NT2/D1 (cell line): Measurements from ENCODE around the gene PEX26.

Source experiments
- YY1 ChIP-seq: IDR thresholded peaks from 2 replicates; pipeline ENCODE4 v1.6.1; 2011; ENCODE audit not compliant: insufficient read length, insufficient read depth
- ZNF274 ChIP-seq: IDR thresholded peaks from 2 replicates; pipeline ENCODE4 v1.6.1; 2011; ENCODE audit warnings: mild to moderate bottlenecking, low read depth, low read length

DNA sequence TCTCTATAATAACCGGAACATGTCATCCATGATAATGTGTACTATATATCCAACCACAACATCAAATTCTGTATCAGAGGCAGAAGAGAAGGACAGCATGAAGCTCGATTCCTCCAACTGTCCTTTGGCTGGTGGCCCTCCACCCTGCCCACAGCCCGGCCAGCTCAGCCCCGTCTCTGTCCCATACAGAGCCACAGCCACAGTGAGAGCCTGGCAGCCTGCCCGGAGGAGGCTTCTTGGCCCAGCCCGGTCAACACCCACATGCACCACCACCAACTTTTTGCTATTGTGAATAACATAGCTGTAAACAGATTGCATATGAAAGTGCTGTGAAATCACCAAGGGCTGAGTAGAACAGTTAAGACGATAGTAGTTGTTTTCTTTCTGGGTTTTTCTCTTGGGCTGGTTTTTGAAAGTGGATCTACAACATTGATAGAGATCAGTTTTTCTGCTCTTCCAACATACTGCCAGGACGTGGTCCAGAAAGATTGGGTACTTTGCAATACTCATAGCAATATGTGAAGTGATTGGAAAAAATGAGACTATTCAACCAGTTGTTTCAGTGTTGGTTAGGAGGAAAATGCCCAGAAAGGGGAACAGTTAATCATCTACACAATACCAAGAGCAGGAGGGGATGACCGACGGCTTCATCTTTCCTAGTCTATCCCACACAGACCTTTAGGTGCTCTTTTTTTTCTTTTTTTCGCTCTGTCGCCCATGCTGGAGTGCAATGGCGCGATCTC, 25.9 kb downstream of the PEX26 start:
- TF ChIP-seq ZNF274 (no peak), YY1 (no peak)
